Prostate gland (tissue), 2 donors: ENCODE measurements around the gene DOCK2. TPM values are rescaled to one million over a fixed set of nuclear protein-coding genes. Genes with fewer than 3 reads are reported as not detected.

Experiments used
- DNase-seq: peaks from one replicate; pipeline ENCODE4 v3.0.0-alpha.2; 2019; ENCODE audit warnings: low spot score
- H3K27ac ChIP-seq, 2 donors: fragments of 200-600 bp; sonication (generic); 2 replicates each; pipeline ENCODE4 v1.5.1; 2017 to 2019
- H3K27me3 ChIP-seq: fragments of 200-600 bp; sonication (generic); replicated peaks from 2 replicates; pipeline ENCODE4 v1.5.1; 2019; ENCODE audit not compliant: insufficient read depth
- H3K36me3 ChIP-seq, 2 donors: fragments of 200-600 bp; sonication (generic); 1 replicate in 1 of 2; 2 replicates in 1 of 2; pipeline versions ENCODE4 v1.5.1 to v1.8.1; 2017 to 2019
- H3K4me1 ChIP-seq: fragments of 200-600 bp; sonication (generic); replicated peaks from 2 replicates; pipeline ENCODE4 v1.5.1; 2019
- H3K4me3 ChIP-seq, 2 donors: fragments of 200-600 bp; sonication (generic); 2 replicates each; pipeline ENCODE4 v1.5.1; 2017 to 2019
- H3K9me3 ChIP-seq: fragments of 200-600 bp; sonication (generic); 2 replicates; pipeline ENCODE4 v1.5.1; 2017
- POLR2A ChIP-seq: fragments of 450-650 bp; IDR thresholded peaks from one replicate; pipeline ENCODE4 v1.6.1; 2016; ENCODE audit warnings: antibody characterized with exemption, mild to moderate bottlenecking
- POLR2AphosphoS5 ChIP-seq: sonication (generic); formaldehyde crosslinking; IDR thresholded peaks from one replicate; pipeline ENCODE4 v1.6.1; 2017; ENCODE audit warnings: antibody characterized with exemption
- WGBS: methylation state at CpG from one replicate; pipeline ENCODE4 v1.1.5; 2018; 5-methylcytosine and 5-hydroxymethylcytosine counted together
- intact Hi-C: fragments of 100-400 bp; cut with DNase I; formaldehyde crosslinking; loops from one replicate; pipeline ENCODE4 v1.14.2; 2022
- total RNA-seq, 2 donors: library from RNA; depleted of rRNA; stranded (reverse); fragments of >200 nt; gene quantifications; one replicate each; pipeline ENCODE4 v1.1.0, GENCODE V29; 2016
- TF ChIP-seq, protein P1 (sequence below), 4 experiments: fragments of 200-600 bp in 2 of 4; fragments of 450-650 bp in 2 of 4; sonication (generic) in 2 of 4; IDR thresholded peaks; 1 replicate in 3 of 4; 2 replicates in 1 of 4; pipeline ENCODE4 v1.5.1; 2016 to 2019; ENCODE audit warnings: antibody characterized with exemption in 4 of 4, mild to moderate bottlenecking in 2 of 4, moderate library complexity in 2 of 4

DOCK2 gene
- total RNA-seq, 2 donors from 2014 or later: 2.5 to 6.2 TPM

DNA sequence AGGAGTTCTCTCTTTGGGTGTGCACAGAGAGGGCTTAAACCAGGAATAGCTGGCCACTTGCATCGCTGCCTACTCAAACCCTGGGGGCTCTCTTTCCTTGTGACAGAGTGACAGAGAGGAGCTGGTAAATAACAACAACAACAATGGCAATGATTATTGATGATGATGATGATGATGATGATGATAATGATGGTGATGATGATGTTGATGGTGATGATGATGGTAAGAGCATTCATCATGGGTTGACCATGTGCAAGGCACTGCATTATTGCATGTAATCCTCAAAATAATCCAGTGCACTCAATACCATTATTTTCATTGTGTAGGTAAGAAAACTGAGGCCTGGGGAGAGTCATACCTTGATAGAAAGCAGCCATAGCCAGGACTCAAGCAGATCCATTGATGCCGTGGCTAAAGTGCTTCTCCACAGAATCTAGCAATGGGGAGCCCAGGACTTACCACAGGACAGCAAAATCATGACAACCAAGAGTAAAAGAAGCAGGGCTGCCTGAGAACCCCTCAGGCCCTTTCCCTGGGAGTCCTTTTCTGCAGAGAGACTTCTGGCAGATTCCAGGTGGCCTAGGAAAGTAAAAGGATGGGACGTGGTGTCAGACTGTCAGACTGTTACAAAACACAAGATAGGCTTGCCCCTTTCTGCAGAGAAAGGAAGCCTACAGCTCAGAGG lies 473.5 kb downstream of the DOCK2 start:
- 66% methylated on average over 3 of the region's 3 CpGs for WGBS

DNA sequence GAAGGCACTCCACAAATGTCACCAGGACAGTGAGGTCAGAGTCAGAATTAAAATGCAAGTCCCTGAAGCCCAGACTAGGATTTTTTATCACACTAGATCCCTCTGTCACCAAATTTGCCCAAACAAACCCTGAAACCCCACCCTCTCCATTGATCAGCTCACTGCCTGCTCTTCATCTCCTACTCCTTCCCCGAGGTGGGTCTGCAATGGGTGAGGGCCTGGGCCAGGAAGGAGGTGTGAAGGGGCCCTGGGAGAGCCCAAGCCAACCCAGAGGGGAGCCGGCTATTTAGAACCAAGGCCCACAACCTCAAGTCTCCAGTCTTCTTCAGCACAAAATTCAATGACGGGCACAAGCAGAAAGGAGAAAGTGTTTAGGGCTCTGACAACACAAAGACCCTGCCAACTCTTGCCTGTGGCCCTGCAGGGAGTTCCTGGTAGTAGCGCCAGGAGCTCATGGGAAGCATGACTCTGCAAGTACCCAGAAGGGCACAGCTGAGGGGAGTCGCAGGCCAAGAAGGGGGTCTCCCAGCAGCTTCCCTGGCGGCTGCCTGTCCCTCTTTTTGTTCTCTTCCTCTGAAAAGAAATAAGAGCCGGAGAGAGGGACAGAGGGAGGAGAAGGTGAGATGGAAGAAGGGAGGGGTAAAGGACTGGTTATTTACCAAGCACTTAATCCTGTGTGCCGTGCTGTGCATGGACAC lies 474.2 kb downstream of the DOCK2 start:
- H3K4me3 ChIP-seq: no peak overlapping the region
- DNase-seq: no peak
- H3K27me3 ChIP-seq: no peaks in the 10 kb centered on the region
- intact Hi-C loops: no loop called here
- 32% methylated on average over 8 of the region's 8 CpGs for WGBS
- no peaks in the 10 kb centered on the region for H3K9me3 ChIP-seq
- no peak overlapping the region for H3K27ac ChIP-seq
- TF ChIP-seq POLR2AphosphoS5 (no peak), POLR2A (no peak)
- TF ChIP-seq, protein P1, sequence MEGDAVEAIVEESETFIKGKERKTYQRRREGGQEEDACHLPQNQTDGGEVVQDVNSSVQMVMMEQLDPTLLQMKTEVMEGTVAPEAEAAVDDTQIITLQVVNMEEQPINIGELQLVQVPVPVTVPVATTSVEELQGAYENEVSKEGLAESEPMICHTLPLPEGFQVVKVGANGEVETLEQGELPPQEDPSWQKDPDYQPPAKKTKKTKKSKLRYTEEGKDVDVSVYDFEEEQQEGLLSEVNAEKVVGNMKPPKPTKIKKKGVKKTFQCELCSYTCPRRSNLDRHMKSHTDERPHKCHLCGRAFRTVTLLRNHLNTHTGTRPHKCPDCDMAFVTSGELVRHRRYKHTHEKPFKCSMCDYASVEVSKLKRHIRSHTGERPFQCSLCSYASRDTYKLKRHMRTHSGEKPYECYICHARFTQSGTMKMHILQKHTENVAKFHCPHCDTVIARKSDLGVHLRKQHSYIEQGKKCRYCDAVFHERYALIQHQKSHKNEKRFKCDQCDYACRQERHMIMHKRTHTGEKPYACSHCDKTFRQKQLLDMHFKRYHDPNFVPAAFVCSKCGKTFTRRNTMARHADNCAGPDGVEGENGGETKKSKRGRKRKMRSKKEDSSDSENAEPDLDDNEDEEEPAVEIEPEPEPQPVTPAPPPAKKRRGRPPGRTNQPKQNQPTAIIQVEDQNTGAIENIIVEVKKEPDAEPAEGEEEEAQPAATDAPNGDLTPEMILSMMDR (IDR thresholded peaks at IDR 0.05): no peak
- no peaks in the 10 kb centered on the region for H3K4me1 ChIP-seq
- no peaks in the 10 kb centered on the region for H3K36me3 ChIP-seq

More for the DNA sequence above, 473.5 kb downstream of the DOCK2 start:
- H3K36me3 ChIP-seq: no peaks in the 10 kb centered on the region
- no peaks in the 10 kb centered on the region for H3K9me3 ChIP-seq
- intact Hi-C loops: no loop called here
- H3K4me1 ChIP-seq: no peaks in the 10 kb centered on the region
- TF ChIP-seq, protein P1 (IDR thresholded peaks at IDR 0.05): no peak
- TF ChIP-seq POLR2AphosphoS5 (no peak), POLR2A (no peak)
- H3K27ac ChIP-seq: no peak overlapping the region
- H3K4me3 ChIP-seq: no peak overlapping the region
- no peaks in the 10 kb centered on the region for H3K27me3 ChIP-seq
- no peak for DNase-seq

DNA sequence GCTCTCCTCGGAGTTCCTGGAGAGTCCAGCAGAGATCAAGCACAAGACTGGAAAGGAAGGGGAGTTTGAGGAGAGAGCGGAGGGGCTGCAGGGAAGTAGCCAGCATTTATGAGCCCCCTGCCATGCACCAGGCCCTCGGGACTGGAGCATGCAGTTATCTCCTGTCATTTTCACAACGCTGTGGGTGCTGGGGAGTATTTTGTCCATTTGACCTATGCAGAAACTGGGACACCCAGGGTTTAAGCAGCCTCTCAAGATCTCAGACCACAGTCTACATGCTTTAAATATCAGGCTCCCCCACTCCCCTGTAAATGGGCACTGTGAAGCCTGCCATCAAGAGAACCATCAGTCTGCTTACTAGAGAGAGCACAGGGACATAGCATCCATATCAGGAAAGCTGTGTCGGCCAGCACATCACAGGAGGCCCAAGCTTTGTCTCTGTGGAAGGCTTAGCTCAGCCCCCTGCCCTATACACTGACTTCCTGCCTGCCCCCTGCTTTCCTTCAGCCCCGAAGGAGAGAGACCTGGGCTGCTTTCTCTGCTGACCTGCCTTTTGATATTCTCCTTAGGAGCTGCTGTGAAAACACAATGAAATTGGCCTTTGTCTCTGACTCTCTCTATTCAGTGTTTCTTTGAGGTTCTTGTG lies 475.9 kb downstream of the DOCK2 start:
- no peak for DNase-seq
- TF ChIP-seq POLR2A (no peak), POLR2AphosphoS5 (no peak)
- TF ChIP-seq, protein P1 (IDR thresholded peaks at IDR 0.05): no peak
- H3K27ac ChIP-seq: no peak overlapping the region
- no peaks in the 10 kb centered on the region for H3K4me1 ChIP-seq
- no peaks in the 10 kb centered on the region for H3K36me3 ChIP-seq
- WGBS: 73% methylated on average over 6 of the region's 6 CpGs
- H3K9me3 ChIP-seq: no peaks in the 10 kb centered on the region
- H3K27me3 ChIP-seq: no peaks in the 10 kb centered on the region
- intact Hi-C loops: no loop called here
- no peak overlapping the region for H3K4me3 ChIP-seq

DNA sequence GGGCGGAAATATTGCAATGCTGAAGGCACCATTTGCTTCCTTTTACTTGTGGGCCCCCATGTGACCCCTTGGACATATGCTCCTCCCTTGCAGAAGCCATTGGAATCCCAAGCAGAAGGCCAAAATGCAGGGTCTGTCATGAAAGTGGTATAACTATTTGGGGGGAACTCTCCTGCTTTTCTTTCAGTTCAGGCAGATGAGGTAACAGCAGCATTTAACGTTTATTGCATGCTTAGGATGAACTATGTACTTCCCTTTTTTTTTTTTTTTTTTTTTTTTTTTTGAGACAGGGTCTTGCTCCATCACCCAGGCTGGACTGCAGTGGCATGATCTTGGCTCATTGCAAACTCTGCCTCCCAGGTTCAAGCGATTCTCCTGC lies 476.4 kb downstream of the DOCK2 start:
- no peaks in the 10 kb centered on the region for H3K27me3 ChIP-seq
- 78% methylated on average over 3 of the region's 3 CpGs for WGBS
- H3K4me1 ChIP-seq: no peaks in the 10 kb centered on the region
- H3K4me3 ChIP-seq: no peak overlapping the region
- DNase-seq: no peak
- no peak overlapping the region for H3K27ac ChIP-seq
- intact Hi-C loops: no loop called here
- TF ChIP-seq POLR2A: no peak
- no peak for TF ChIP-seq POLR2AphosphoS5
- TF ChIP-seq, protein P1 (IDR thresholded peaks at IDR 0.05): no peak
- no peaks in the 10 kb centered on the region for H3K36me3 ChIP-seq
- H3K9me3 ChIP-seq: no peaks in the 10 kb centered on the region
